ENCODE results near the gene FAM168A. TPM values are rescaled to one million over a fixed set of nuclear protein-coding genes. Genes with fewer than 3 reads are reported as not detected.
"Not testable (repeated sequence)": the region's sequence is repeated elsewhere in the genome, so short reads cannot be mapped to it uniquely, and the experiment has no call there.

The FAM168A gene
- total RNA-seq, 1 donor from 2014 or later: 19.2 TPM

DNA sequence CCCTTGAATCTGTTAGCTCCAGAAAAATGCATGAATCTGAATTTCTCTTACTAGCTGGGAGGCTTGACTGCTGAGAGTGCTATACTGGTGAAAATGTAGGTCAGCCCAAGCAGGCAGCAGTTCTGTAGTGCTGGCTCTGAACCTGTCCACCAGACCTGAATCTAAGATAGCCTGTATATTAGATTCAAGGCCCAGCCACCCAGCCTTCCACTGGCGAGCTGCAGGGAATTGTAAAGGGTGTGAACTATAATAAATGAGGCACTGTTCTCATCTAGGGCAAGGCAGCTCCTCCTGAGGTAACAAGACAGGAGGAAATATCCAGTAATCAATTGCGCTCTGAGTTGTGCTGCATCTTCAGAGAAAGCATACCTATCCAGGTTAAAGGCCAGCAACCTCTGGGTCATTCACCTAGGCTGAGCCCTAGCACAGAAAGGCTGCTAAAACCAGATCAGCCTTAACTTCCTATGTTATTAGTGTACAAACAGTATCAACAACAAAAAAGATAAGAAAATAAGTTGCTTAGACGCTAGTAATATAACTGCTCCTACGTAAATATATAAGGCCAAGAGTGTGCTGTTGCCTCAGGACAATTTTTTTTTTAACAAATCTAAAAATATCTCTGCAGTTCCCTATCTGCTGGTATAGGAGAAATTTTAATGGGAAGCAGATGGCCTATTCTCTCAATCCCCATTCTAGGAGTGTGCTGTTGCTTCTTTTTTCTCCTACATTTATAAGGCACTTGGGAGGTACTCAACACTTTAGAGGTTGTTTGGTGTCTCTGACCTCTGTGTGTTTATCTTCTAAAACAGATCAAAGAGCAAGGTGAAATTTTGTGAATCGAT is 158.7 kb downstream of the FAM168A start:
- no peaks in the 10 kb centered on the region for H3K4me1 Mint-ChIP-seq (ENCODE audit: low read depth)
- no peak for DNase-seq (ENCODE audit: low spot score)
- H3K36me3 Mint-ChIP-seq (ENCODE audit: low read depth): no peaks in the 10 kb centered on the region
- H3K4me3 Mint-ChIP-seq (ENCODE audit: low read depth): no peak overlapping the region
- intact Hi-C loops (cut with micrococcal nuclease): no loop called here
- H3K27me3 Mint-ChIP-seq (ENCODE audit: low read depth): no peaks in the 10 kb centered on the region
- H3K9me3 Mint-ChIP-seq: no peaks in the 10 kb centered on the region
- no peak overlapping the region for H3K27ac Mint-ChIP-seq

DNA sequence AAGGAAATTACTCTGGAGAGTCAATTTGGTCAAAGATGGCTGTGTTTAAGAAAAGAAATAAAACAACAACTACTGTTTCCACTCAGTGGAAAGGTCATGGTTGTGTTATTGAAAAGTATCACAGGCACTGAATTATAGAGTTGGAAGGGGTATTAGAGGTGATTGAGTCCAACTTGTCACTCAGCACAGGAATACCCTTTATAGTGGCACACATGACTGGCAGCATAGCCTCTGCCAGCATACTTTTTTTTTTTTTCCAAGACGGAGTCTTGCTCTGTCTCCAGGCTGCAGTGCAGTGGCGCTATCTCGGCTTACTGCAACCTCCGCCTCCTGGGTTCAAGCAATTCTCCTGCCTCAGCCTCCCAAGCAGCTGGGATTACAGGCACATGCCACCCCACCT is 161.1 kb downstream of the FAM168A start:
- not testable (repeated sequence) for H3K4me3 Mint-ChIP-seq (ENCODE audit: low read depth)

DNA sequence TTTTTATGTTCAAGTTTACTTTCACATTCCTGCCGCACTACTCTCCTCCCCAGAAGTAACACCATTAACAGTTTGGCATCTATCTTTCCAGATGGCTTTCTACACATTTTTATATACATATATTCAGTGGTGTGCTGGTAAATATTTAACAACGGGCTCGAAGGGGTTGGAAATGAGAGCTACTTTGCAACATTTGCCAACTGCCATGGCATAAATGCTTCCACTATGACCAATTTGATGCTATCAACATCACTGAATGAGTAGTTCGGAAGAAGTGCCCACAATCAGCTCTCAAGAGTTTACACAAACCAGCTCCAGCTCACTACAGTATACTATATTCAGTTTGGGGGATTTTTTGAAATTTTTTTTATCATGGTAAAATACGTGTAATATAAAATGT is 166.5 kb downstream of the FAM168A start:
- H3K27me3 Mint-ChIP-seq (ENCODE audit: low read depth): no peaks in the 10 kb centered on the region
- no peaks in the 10 kb centered on the region for H3K9me3 Mint-ChIP-seq
- H3K4me1 Mint-ChIP-seq (ENCODE audit: low read depth): peaks cover 25% of the 10 kb centered on the region
- H3K4me3 Mint-ChIP-seq (ENCODE audit: low read depth): no peak overlapping the region
- no peak for DNase-seq (ENCODE audit: low spot score)
- no peaks in the 10 kb centered on the region for H3K36me3 Mint-ChIP-seq (ENCODE audit: low read depth)
- peak overlapping the region; percentile 35 for H3K27ac Mint-ChIP-seq
- intact Hi-C loops (cut with micrococcal nuclease): no loop called here

More for the DNA sequence above, 161.1 kb downstream of the FAM168A start:
- H3K36me3 Mint-ChIP-seq (ENCODE audit: low read depth); H3K9me3 Mint-ChIP-seq; H3K27me3 Mint-ChIP-seq (ENCODE audit: low read depth); H3K27ac Mint-ChIP-seq; intact Hi-C loops (cut with micrococcal nuclease); H3K4me1 Mint-ChIP-seq (ENCODE audit: low read depth); DNase-seq (ENCODE audit: low spot score): not testable (repeated sequence)

DNA sequence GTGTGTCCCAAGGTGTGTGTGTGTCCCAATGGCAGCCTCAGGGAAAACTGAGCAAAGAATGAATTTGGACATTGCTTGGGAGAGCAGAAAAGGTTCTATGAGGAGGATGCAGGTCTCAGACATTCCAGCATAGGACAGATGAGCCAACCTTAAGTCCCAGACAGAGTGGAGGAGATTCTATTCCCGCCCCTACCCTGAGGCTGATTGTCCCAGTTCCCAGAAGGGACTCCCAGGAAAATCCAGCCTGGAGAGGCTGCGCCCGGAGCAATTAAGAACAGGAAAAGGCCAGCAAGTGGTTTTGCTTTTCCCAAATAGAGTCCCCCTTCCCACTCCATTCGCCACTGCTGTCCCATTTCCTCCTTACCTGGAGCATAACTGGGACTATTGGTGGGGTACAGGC is 167.6 kb downstream of the FAM168A start:
- no peak overlapping the region for H3K4me3 Mint-ChIP-seq (ENCODE audit: low read depth)
- intact Hi-C loops (cut with micrococcal nuclease): no loop called here
- peaks cover 25% of the 10 kb centered on the region for H3K4me1 Mint-ChIP-seq (ENCODE audit: low read depth)
- no peaks in the 10 kb centered on the region for H3K36me3 Mint-ChIP-seq (ENCODE audit: low read depth)
- H3K27me3 Mint-ChIP-seq (ENCODE audit: low read depth): no peaks in the 10 kb centered on the region
- H3K27ac Mint-ChIP-seq: no peak overlapping the region
- DNase-seq (ENCODE audit: low spot score): no peak
- H3K9me3 Mint-ChIP-seq: no peaks in the 10 kb centered on the region

DNA sequence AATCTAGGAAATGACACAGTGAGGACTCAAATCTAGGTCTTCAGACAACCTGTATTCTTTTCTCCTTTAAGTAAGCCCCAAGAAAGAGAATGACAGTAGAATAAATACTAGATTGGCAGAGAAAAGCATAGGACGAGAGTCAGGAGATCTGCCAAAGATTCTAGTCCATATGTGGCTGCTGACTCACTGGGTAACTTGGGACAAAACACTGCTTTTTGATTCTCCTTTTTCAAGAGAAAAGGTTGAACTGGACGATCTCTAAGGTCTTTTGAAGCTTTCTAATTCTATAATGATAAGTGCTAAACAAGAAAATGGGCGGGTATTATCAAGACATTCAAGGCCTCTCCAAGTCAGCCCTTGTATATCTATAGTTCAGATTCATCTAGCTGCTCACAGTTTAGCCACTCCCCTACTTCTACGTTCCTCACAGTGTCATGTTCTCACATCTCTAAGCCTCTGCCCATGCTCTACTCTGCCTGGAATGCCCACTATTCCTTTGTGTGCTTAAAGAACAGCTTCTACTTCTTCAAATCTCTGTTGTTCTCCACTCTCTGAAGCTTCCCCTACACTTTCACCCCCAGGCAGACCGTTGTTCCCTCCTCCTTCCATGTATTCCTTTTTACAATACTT is 168.7 kb downstream of the FAM168A start:
- no peak overlapping the region for H3K4me3 Mint-ChIP-seq (ENCODE audit: low read depth)
- H3K27ac Mint-ChIP-seq: peak overlapping the region; percentile 70
- H3K9me3 Mint-ChIP-seq: no peaks in the 10 kb centered on the region
- no peak for DNase-seq (ENCODE audit: low spot score)
- intact Hi-C loops (cut with micrococcal nuclease): no loop called here
- no peaks in the 10 kb centered on the region for H3K36me3 Mint-ChIP-seq (ENCODE audit: low read depth)
- H3K4me1 Mint-ChIP-seq (ENCODE audit: low read depth): peaks cover 25% of the 10 kb centered on the region
- no peaks in the 10 kb centered on the region for H3K27me3 Mint-ChIP-seq (ENCODE audit: low read depth)

DNA sequence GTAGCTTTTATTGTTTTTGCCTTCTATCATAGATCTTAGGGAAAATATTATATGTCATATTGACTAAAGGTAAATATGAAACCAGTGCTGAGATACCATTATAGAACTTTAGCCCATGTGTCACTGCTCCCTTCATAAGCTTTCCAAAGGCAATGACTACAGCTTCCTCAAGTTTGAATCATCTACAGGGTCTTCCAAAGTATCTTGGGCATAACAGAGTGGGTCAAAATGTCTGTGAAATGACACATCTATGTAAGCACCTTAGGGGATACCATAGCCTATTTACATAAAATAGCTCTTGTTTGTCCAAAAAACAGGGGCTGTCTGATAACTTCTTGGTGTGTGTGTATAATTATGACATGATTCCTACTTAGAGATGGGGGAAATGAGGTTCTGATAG is 169.2 kb downstream of the FAM168A start:
- H3K9me3 Mint-ChIP-seq: no peaks in the 10 kb centered on the region
- H3K27ac Mint-ChIP-seq: peak overlapping the region; percentile 70
- H3K36me3 Mint-ChIP-seq (ENCODE audit: low read depth): no peaks in the 10 kb centered on the region
- intact Hi-C loops (cut with micrococcal nuclease): no loop called here
- no peak overlapping the region for H3K4me3 Mint-ChIP-seq (ENCODE audit: low read depth)
- no peak for DNase-seq (ENCODE audit: low spot score)
- peaks cover 25% of the 10 kb centered on the region for H3K4me1 Mint-ChIP-seq (ENCODE audit: low read depth)
- H3K27me3 Mint-ChIP-seq (ENCODE audit: low read depth): no peaks in the 10 kb centered on the region

DNA sequence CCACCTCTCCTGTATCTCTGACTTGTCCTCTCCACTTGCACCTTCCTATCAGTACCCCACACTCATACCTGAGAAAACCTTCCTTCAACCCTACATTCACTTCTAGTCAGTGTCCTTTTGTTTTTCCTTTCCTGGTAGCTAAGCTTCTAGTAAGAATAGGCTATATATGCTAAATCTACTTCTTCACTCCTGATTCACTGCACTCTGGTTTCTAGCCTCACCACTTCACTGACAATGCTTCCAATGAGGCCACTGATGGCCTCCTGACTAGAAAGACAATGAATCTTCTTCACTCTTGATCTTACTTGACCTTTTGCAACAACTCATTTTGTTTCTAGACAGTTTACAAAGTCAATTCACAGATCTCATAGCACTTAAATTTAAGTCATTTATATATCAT is 169.7 kb downstream of the FAM168A start:
- no peak for DNase-seq (ENCODE audit: low spot score)
- no peaks in the 10 kb centered on the region for H3K36me3 Mint-ChIP-seq (ENCODE audit: low read depth)
- intact Hi-C loops (cut with micrococcal nuclease): no loop called here
- H3K4me3 Mint-ChIP-seq (ENCODE audit: low read depth): no peak overlapping the region
- H3K27me3 Mint-ChIP-seq (ENCODE audit: low read depth): no peaks in the 10 kb centered on the region
- H3K9me3 Mint-ChIP-seq: no peaks in the 10 kb centered on the region
- peaks cover 25% of the 10 kb centered on the region for H3K4me1 Mint-ChIP-seq (ENCODE audit: low read depth)
- H3K27ac Mint-ChIP-seq: peak overlapping the region; percentile 70

DNA sequence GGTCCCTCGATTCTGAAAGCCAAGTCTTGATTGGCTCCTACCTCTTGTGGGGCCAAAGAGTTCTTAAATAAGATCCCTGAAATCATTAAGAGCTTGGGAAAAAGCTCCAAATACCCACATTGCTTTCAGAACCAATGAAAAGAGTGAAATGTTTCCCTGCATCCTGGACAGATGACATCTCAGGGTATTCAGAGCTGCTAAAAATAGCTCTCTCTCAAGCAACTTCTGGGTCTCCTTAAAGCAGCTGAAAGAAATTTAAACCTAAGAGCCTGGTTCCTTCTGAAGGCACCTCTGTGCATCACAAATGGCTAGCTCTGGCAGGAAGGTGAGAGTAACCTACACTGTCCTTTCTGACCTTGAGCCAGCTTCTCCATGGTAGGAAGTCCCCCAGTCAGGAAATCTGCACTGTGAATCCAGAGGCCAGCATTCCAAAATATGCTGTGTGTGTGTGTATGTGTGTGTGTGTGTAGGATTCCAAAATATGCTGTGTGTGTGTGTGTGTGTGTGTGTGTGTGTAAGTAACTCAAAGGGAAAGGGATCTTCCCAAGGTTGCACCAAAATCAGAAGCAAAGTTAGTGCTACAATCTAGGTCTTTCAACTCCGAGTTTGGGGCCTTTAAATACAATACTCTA is 171.6 kb downstream of the FAM168A start:
- H3K4me1 Mint-ChIP-seq (ENCODE audit: low read depth): peaks cover 18% of the 10 kb centered on the region
- H3K4me3 Mint-ChIP-seq (ENCODE audit: low read depth): no peak overlapping the region
- no peak for DNase-seq (ENCODE audit: low spot score)
- no peaks in the 10 kb centered on the region for H3K27me3 Mint-ChIP-seq (ENCODE audit: low read depth)
- H3K27ac Mint-ChIP-seq: no peak overlapping the region
- no peaks in the 10 kb centered on the region for H3K9me3 Mint-ChIP-seq
- no peaks in the 10 kb centered on the region for H3K36me3 Mint-ChIP-seq (ENCODE audit: low read depth)
- intact Hi-C loops (cut with micrococcal nuclease): no loop called here

DNA sequence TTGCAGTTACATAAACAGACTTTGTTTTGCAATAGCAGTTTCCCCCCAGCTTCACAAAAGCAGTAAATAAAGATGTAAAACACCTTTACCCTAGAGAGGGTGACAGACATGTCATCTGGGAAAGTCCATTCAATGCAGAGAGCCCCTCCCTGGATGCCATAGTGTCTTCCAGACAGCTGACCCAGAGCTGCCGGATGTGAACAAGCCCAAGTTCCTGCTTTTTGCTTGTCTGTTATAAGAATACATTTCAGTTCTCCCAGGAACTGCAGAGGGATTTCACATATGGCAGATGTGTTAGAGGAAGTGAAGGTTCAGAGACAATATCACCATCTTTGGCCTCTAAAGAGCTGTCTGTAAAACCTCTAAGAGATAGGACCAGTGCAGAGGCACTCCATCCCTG is 172.8 kb downstream of the FAM168A start:
- intact Hi-C loops (cut with micrococcal nuclease): no loop called here
- peaks cover 17% of the 10 kb centered on the region for H3K4me1 Mint-ChIP-seq (ENCODE audit: low read depth)
- no peak overlapping the region for H3K27ac Mint-ChIP-seq
- no peaks in the 10 kb centered on the region for H3K36me3 Mint-ChIP-seq (ENCODE audit: low read depth)
- H3K4me3 Mint-ChIP-seq (ENCODE audit: low read depth): no peak overlapping the region
- DNase-seq (ENCODE audit: low spot score): no peak
- H3K27me3 Mint-ChIP-seq (ENCODE audit: low read depth): no peaks in the 10 kb centered on the region
- H3K9me3 Mint-ChIP-seq: no peaks in the 10 kb centered on the region

DNA sequence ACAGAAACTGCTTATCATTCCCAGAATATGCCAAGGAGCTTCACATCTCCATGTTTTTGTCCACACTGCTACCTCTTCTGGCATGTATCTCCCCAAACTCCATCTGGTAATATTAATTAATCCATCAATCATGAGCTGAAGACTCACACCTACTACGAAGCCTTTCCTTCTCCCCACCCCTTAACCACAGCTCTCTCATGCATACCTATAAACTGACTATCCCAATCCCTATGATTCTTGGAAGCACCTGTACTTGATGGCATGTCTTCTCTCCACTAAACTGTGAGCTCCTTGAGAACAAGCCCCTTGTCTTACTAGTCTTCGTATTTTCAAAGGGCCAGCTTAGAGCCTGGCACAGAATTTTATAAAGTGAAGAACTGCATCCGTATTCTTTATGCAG is 174.4 kb downstream of the FAM168A start:
- intact Hi-C loops (cut with micrococcal nuclease): no loop called here
- no peak overlapping the region for H3K4me3 Mint-ChIP-seq (ENCODE audit: low read depth)
- H3K27ac Mint-ChIP-seq: no peak overlapping the region
- no peaks in the 10 kb centered on the region for H3K27me3 Mint-ChIP-seq (ENCODE audit: low read depth)
- H3K4me1 Mint-ChIP-seq (ENCODE audit: low read depth): peaks cover 8% of the 10 kb centered on the region
- no peaks in the 10 kb centered on the region for H3K9me3 Mint-ChIP-seq
- DNase-seq (ENCODE audit: low spot score): no peak
- peaks cover under 1% of the 10 kb centered on the region for H3K36me3 Mint-ChIP-seq (ENCODE audit: low read depth)

DNA sequence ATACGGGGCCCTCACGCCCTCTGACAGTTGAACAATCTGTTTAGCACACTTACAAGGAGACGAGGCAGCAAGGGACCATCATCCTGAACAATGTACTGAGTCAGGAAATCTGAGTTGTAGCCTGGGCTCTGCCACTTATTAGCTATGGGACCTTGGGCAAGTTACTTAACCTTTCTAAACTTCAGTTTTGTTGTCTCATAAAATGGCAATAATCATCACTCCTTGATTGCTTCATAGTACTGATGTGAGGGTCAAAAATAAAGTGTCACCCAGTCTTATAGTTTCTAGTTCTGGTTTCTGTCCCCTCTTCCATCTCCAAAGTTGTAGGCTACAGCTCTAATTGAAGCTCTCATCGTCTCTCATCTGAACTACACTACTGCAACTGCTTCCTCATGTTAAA is 175.0 kb downstream of the FAM168A start:
- Mint-ChIP-seq H3K4me3 (ENCODE audit: low read depth) (no peak overlapping the region), H3K36me3 (ENCODE audit: low read depth) (peaks cover 6% of the 10 kb centered on the region), H3K27me3 (ENCODE audit: low read depth) (no peaks in the 10 kb centered on the region), H3K4me1 (ENCODE audit: low read depth) (peaks cover 2% of the 10 kb centered on the region), H3K9me3 (no peaks in the 10 kb centered on the region), H3K27ac (no peak overlapping the region)
- no peak for DNase-seq (ENCODE audit: low spot score)
- intact Hi-C loops (cut with micrococcal nuclease): no loop called here

DNA sequence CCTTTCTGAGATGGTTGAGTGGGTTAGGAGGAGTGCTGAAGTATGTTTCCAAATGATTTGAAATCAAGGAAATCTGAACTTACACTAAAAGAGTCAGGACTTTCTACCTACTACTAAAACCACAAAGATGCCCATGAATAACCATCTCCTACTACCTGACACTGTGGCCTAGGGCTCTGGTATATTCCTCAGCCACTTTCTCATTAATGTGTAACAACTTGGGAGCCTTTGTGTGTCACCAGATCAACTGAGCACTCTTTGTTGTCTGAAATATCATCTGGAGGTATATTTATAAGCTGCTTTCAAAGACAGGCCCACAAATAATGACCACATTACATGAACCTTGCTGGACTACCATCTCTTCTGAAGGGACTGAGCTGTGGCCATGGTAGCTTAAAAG is 177.8 kb downstream of the FAM168A start:
- DNase-seq (ENCODE audit: low spot score): no peak
- H3K4me3 Mint-ChIP-seq (ENCODE audit: low read depth): no peak overlapping the region
- peaks cover 3% of the 10 kb centered on the region for H3K4me1 Mint-ChIP-seq (ENCODE audit: low read depth)
- H3K36me3 Mint-ChIP-seq (ENCODE audit: low read depth): peaks cover 14% of the 10 kb centered on the region
- intact Hi-C loops (cut with micrococcal nuclease): no loop called here
- no peaks in the 10 kb centered on the region for H3K9me3 Mint-ChIP-seq
- no peak overlapping the region for H3K27ac Mint-ChIP-seq
- H3K27me3 Mint-ChIP-seq (ENCODE audit: low read depth): no peaks in the 10 kb centered on the region

DNA sequence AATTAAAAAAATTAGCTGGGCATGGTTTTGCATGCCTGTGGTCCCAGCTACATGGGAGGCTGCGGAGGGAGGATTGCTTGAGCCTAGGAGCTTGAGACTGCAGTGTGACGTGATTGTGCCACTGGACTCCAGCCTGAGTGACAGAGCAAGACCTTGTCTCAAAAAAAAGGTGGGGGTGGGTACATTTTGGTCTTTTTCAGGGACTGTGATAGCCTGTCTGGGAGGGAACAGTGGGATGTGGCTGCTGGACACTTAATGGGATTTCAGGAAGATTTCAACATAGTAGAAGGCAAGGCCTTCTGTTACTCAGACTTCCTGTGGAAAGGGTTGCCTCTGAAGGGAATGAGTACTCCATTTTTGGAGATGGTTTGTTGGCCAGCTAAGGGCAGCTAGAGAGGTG is 181.1 kb downstream of the FAM168A start:
- no peak overlapping the region for H3K4me3 Mint-ChIP-seq (ENCODE audit: low read depth)
- intact Hi-C loops (cut with micrococcal nuclease): no loop called here
- no peaks in the 10 kb centered on the region for H3K27me3 Mint-ChIP-seq (ENCODE audit: low read depth)
- no peak for DNase-seq (ENCODE audit: low spot score)
- peaks cover 18% of the 10 kb centered on the region for H3K36me3 Mint-ChIP-seq (ENCODE audit: low read depth)
- no peaks in the 10 kb centered on the region for H3K9me3 Mint-ChIP-seq
- H3K4me1 Mint-ChIP-seq (ENCODE audit: low read depth): peaks cover 7% of the 10 kb centered on the region
- H3K27ac Mint-ChIP-seq: no peak overlapping the region

Data from activated T-helper 2 cell treated with anti-CD3 and anti-CD28 coated beads, Interferon-gamma antibody, Interleukin-2, Interleukin-4, amounts not matched to agents 10 μg/mL and 5 μg/mL and 100 μg/mL, durations not matched to agents 14 hours and 24 hours and 36 hours (primary cell).